SK-N-MC (cell line): Measurements from ENCODE around the gene CCDC191.

Experiments
- DNase-seq: peaks from one replicate; pipeline ENCODE4 v3.0.0-alpha.2; 2011; ENCODE audit warnings: low read depth, low spot score
- H3K27ac ChIP-seq: fragments of 200-600 bp; sonication (generic); 2 replicates; pipeline ENCODE4 v1.5.1; 2016; ENCODE audit warnings: mixed run types
- H3K36me3 ChIP-seq: fragments of 200-600 bp; sonication (generic); 2 replicates; pipeline ENCODE4 v1.6.1; 2017; ENCODE audit warnings: antibody characterized with exemption, low read length, mixed read lengths; ENCODE audit not compliant: insufficient read depth
- H3K4me3 ChIP-seq: fragments of 200-600 bp; sonication (generic); 2 replicates; pipeline ENCODE4 v1.5.1; 2016
- H3K9ac ChIP-seq: fragments of 200-600 bp; sonication (generic); 2 replicates; pipeline ENCODE4 v1.8.0; 2017; ENCODE audit warnings: mixed run types, mixed read lengths; ENCODE audit not compliant: insufficient read length
- H3K9me3 ChIP-seq: fragments of 200-600 bp; sonication (generic); 2 replicates; pipeline ENCODE4 v1.6.1; 2017; ENCODE audit warnings: low read depth, mild to moderate bottlenecking, antibody characterized with exemption, low read length, moderate library complexity, mixed read lengths
- EZH2 ChIP-seq: fragments of 200-600 bp; sonication (generic); IDR thresholded peaks from one replicate; pipeline ENCODE4 v1.6.1; 2017; ENCODE audit warnings: antibody characterized with exemption
- FOXP2 ChIP-seq: optimal IDR thresholded peaks from 2 replicates; pipeline ENCODE3; 2011; ENCODE audit warnings: mild to moderate bottlenecking, moderate library complexity; ENCODE audit not compliant: insufficient read depth; ENCODE audit errors: extremely low read length, control extremely low read depth
- POLR2AphosphoS5 ChIP-seq: IDR thresholded peaks from 2 replicates; pipeline ENCODE4 v1.6.1; 2012; ENCODE audit warnings: mild to moderate bottlenecking, low read depth, low read length, borderline replicate concordance

CCDC191 gene

DNA sequence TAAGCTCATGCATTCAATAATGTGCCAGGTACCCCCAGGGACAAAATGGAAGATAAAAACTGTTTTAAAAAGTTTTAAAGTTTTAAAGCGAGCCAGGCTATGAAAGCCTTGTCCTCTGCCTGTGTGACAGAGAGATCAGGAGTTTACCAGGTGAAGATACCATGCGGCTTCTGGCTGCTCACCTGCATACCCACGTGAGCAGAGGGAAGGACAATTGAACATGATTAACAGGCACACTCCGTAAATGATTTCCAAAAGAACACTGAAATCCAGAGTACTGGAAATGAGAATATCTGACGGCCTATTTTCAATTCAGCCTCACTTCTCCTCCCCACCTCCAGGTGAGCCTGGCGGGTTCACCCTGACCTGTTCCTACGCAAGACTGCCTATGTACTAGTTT is 42.1 kb downstream of the CCDC191 start:
- DNase-seq: no peak
- Histone ChIP-seq H3K9me3 (no peaks in the 10 kb centered on the region), H3K36me3 (no peaks in the 10 kb centered on the region), H3K9ac (no peak overlapping the region), H3K4me3 (no peak overlapping the region), H3K27ac (no peak overlapping the region)
- TF ChIP-seq FOXP2: no peak
- no peak for TF ChIP-seq POLR2AphosphoS5
- TF ChIP-seq EZH2: no peak

- Histone ChIP-seq H3K9me3 (no peaks in the 10 kb centered on the region), H3K4me3 (no peak overlapping the region), H3K27ac (no peak overlapping the region), H3K9ac (no peak overlapping the region), H3K36me3 (no peaks in the 10 kb centered on the region)
- no peak for DNase-seq
- TF ChIP-seq FOXP2: no peak
- TF ChIP-seq POLR2AphosphoS5: no peak
- TF ChIP-seq EZH2: no peak
Observed at GRCh38 chr3:114011059-114011797, 45.1 kb downstream of the CCDC191 start.

DNA sequence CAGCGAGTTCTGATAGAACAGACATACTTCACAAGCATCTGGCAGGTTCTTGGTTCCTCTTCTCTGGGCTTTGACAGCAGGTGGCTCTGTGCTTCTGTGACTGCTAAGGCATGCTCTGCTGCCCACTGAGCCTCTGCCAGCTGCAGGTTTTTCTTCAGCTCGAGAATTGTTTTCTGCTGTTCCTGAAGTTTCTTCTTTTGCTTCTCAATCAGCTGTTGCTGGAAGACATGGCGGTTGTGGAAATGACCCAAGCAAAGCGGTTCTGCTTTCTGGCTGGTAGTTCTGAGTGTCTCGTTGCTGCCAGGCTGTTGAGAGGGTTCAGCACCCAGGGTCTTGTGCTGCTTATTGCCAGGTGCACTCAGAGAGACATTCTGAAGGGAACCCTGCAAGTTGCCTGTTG is 50.8 kb downstream of the CCDC191 start:
- Histone ChIP-seq H3K4me3 (no peak overlapping the region), H3K9ac (no peak overlapping the region), H3K9me3 (0 out of 2 replicates have a peak, but pooled peaks cover 3% of the 10 kb centered on the region), H3K27ac (no peak overlapping the region), H3K36me3 (no peaks in the 10 kb centered on the region)
- TF ChIP-seq FOXP2 (no peak), EZH2 (no peak), POLR2AphosphoS5 (no peak)
- no peak for DNase-seq

GRCh38 chr3:113985541-113985940 is 70.8 kb downstream of the CCDC191 start:
- Histone ChIP-seq H3K27ac (no peak overlapping the region), H3K9me3 (no peaks in the 10 kb centered on the region), H3K9ac (no peak overlapping the region), H3K36me3 (no peaks in the 10 kb centered on the region), H3K4me3 (no peak overlapping the region)
- no peak for DNase-seq
- TF ChIP-seq FOXP2: no peak
- TF ChIP-seq EZH2: no peak
- no peak for TF ChIP-seq POLR2AphosphoS5

- Histone ChIP-seq H3K9me3 (no peaks in the 10 kb centered on the region), H3K36me3 (no peaks in the 10 kb centered on the region), H3K9ac (no peak overlapping the region), H3K27ac (no peak overlapping the region), H3K4me3 (no peak overlapping the region)
- no peak for DNase-seq
- TF ChIP-seq POLR2AphosphoS5 (no peak), FOXP2 (no peak), EZH2 (no peak)
Observed at GRCh38 chr3:113983544-113983943, 72.8 kb downstream of the CCDC191 start.

DNA sequence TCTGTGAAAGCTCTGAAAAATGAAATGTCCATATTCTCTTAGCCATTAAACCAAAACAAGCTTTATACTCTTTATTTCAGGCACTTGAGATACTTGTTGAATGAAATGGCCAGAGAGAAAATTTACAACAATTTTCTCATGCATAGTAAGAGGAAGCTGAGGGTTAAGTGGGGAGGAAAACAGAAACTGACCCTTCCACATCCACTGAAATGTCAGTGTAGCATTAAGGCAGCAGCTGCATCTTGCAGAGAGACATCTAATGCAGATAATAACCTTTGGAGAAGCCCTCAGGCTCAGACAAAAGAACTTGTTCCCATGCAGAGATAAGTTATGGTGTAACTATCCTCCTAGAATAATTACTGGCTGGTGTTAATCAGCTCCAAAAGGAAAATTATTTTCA is 74.5 kb downstream of the CCDC191 start:
- Histone ChIP-seq H3K27ac (no peak overlapping the region), H3K36me3 (no peaks in the 10 kb centered on the region), H3K4me3 (no peak overlapping the region), H3K9me3 (no peaks in the 10 kb centered on the region), H3K9ac (no peak overlapping the region)
- no peak for TF ChIP-seq POLR2AphosphoS5
- no peak for TF ChIP-seq EZH2
- no peak for TF ChIP-seq FOXP2
- DNase-seq: no peak

DNA sequence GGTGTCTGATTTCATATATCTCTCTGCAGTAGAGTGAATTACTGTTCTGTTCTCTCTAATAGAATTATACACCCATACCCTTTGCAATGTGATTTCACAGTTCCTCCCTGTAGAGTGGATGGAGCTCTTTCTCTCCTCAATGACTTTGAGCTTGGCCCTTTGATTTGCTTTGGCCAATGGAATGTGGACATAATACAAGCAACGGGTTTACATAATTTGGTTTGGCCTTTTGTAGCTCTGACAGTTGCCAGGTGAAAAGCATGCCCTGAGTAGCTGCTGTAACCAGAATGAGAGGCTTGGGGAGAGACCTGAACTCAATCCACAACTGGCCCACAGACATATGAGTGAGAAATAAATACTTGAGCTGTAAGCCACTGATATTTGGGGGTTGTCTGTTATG is 76.4 kb downstream of the CCDC191 start:
- Histone ChIP-seq H3K36me3 (no peaks in the 10 kb centered on the region), H3K9ac (no peak overlapping the region), H3K4me3 (no peak overlapping the region), H3K9me3 (no peaks in the 10 kb centered on the region), H3K27ac (no peak overlapping the region)
- no peak for DNase-seq
- TF ChIP-seq EZH2: no peak

DNA sequence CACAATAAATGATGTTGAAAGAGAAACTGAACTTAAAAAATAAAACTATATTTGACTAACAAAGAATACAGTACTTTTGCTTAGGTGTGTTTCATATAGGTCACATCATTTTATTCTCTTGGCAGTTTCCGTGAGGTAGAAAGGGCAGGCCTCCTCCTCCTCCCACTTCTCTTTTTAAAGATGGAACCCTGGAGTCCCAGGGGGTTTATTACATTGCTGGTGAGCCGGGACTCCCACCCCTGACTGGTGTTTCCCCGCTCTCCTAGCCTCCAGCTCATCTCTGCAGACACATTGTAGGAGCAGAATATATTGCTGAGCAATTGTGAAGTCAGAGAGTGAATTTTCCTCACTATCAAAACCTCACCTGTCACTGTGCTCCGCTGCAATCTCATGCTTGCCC is 78.5 kb downstream of the CCDC191 start:
- TF ChIP-seq FOXP2: no peak
- no peak for DNase-seq
- H3K4me3 ChIP-seq: no peak overlapping the region
- no peak overlapping the region for H3K9ac ChIP-seq
- H3K36me3 ChIP-seq: no peaks in the 10 kb centered on the region
- no peaks in the 10 kb centered on the region for H3K9me3 ChIP-seq
- H3K27ac ChIP-seq: no peak overlapping the region

DNA sequence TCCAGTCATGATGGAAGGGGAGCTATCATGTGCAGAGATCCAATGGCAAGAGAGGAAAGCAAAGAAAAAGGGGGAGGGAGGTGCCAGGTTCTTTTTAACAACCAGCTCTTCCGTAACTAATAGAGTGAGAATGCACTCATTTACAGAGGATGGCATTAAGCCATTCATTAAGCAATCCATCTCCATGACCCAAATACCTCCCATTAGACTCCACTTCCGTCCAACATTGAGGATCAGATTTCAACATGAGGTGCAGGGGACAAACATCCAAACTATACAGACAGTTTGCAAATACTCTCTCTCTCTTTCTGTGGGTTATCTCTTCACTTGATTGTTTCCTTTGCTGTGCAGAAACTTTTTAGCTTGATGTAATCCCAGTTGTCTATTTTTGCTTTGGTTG is 87.3 kb downstream of the CCDC191 start:
- DNase-seq: no peak
- TF ChIP-seq EZH2: no peak
- TF ChIP-seq FOXP2: no peak
- no peak for TF ChIP-seq POLR2AphosphoS5
- no peak overlapping the region for H3K4me3 ChIP-seq

More for the DNA sequence above, 87.3 kb downstream of the CCDC191 start:
- Histone ChIP-seq H3K36me3 (no peaks in the 10 kb centered on the region), H3K27ac (no peak overlapping the region), H3K9me3 (no peaks in the 10 kb centered on the region), H3K9ac (no peak overlapping the region)
